Measurements from ENCODE around the gene ATP8B2. TPM values are rescaled to one million over a fixed set of nuclear protein-coding genes. Genes with fewer than 3 reads are reported as not detected.
"Not testable (repeated sequence)": the region's sequence is repeated elsewhere in the genome, so short reads cannot be mapped to it uniquely, and the experiment has no call there.

Gene ATP8B2
- total RNA-seq, 2 experiments from 2014 or later: 28.2 to 28.7 TPM

GRCh38 chr1:154351363-154352068 lies 26.2 kb downstream of the ATP8B2 start:
- H3K4me3 Mint-ChIP-seq: no peak overlapping the region
- H3K9me3 Mint-ChIP-seq: no peaks in the 10 kb centered on the region
- peaks cover 14% of the 10 kb centered on the region for H3K36me3 Mint-ChIP-seq (ENCODE audit: low read depth)
- H3K4me1 Mint-ChIP-seq (ENCODE audit: low read depth): peaks cover 37% of the 10 kb centered on the region
- no peak overlapping the region for H3K27ac Mint-ChIP-seq
- DNase-seq: no peak
- intact Hi-C loops (cut with micrococcal nuclease): loop anchor here (2.0 kb wide), 2 partner anchors 25 to 195 kb away; no protein-coding TSS in a partner anchor
- CTCF ChIA-PET: interaction anchor here (0.7 to 14.8 kb wide), 5 partner anchors 10 to 91 kb away, joined by 3 to 234 read pairs (median 4); partner anchors contain the start of gene ATP8B2
- H3K27me3 Mint-ChIP-seq (ENCODE audit: low read depth): no peaks in the 10 kb centered on the region

GRCh38 chr1:154352245-154352580 lies 26.9 kb downstream of the ATP8B2 start:
- Mint-ChIP-seq H3K36me3 (ENCODE audit: low read depth) (peaks cover 10% of the 10 kb centered on the region), H3K27me3 (ENCODE audit: low read depth) (no peaks in the 10 kb centered on the region), H3K4me1 (ENCODE audit: low read depth) (peaks cover 33% of the 10 kb centered on the region), H3K9me3 (no peaks in the 10 kb centered on the region), H3K4me3 (peak overlapping the region; percentile 82), H3K27ac (no peak overlapping the region)
- DNase-seq: no peak
- intact Hi-C loops (cut with micrococcal nuclease): loop anchor here (2.0 kb wide), 2 partner anchors 25 to 195 kb away; no protein-coding TSS in a partner anchor
- CTCF ChIA-PET: interaction anchor here (0.7 to 14.8 kb wide), 8 partner anchors 8 to 194 kb away, joined by 3 to 234 read pairs (median 4); partner anchors contain the start of gene ATP8B2

- H3K27me3 Mint-ChIP-seq (ENCODE audit: low read depth): no peaks in the 10 kb centered on the region
- intact Hi-C loops (cut with micrococcal nuclease): loop anchor here (1.0 to 2.0 kb wide), 7 partner anchors 26 to 194 kb away; partner anchors contain the start of gene IL6R
- H3K36me3 Mint-ChIP-seq (ENCODE audit: low read depth): peaks cover 8% of the 10 kb centered on the region
- CTCF ChIA-PET: interaction anchor here (0.7 to 14.8 kb wide), 11 partner anchors 8 to 194 kb away, joined by 3 to 234 read pairs (median 4); partner anchors contain the start of gene ATP8B2
- H3K4me1 Mint-ChIP-seq (ENCODE audit: low read depth): peaks cover 31% of the 10 kb centered on the region
- no peaks in the 10 kb centered on the region for H3K9me3 Mint-ChIP-seq
- H3K4me3 Mint-ChIP-seq: peak overlapping the region; percentile 82
- DNase-seq: peak; percentile 85
- H3K27ac Mint-ChIP-seq: peak overlapping the region; percentile 76
Measured at GRCh38 chr1:154352581-154353459, 27.5 kb downstream of the ATP8B2 start.

- CTCF ChIA-PET: interaction anchor here (0.6 to 14.8 kb wide), 7 partner anchors 9 to 852 kb away, joined by 3 to 234 read pairs (median 4); partner anchors contain the start of gene ATP8B2
- Mint-ChIP-seq H3K27ac (peak overlapping the region; percentile 76), H3K4me1 (ENCODE audit: low read depth) (peaks cover 28% of the 10 kb centered on the region), H3K9me3 (no peaks in the 10 kb centered on the region), H3K36me3 (ENCODE audit: low read depth) (peaks cover 4% of the 10 kb centered on the region), H3K4me3 (peak overlapping the region; percentile 82), H3K27me3 (ENCODE audit: low read depth) (no peaks in the 10 kb centered on the region)
- intact Hi-C loops (cut with micrococcal nuclease): loop anchor here (1.0 to 2.0 kb wide), 7 partner anchors 27 to 193 kb away; partner anchors contain the start of gene IL6R
- DNase-seq: peak; percentile 70
Measured at GRCh38 chr1:154353460-154353904, 28.2 kb downstream of the ATP8B2 start.

- peaks cover 1% of the 10 kb centered on the region for H3K36me3 Mint-ChIP-seq (ENCODE audit: low read depth)
- H3K4me1 Mint-ChIP-seq (ENCODE audit: low read depth): peaks cover 28% of the 10 kb centered on the region
- CTCF ChIA-PET: interaction anchor here (0.6 to 14.8 kb wide), 8 partner anchors 8 to 852 kb away, joined by 3 to 234 read pairs (median 4); partner anchors contain the start of gene ATP8B2
- no peaks in the 10 kb centered on the region for H3K27me3 Mint-ChIP-seq (ENCODE audit: low read depth)
- no peaks in the 10 kb centered on the region for H3K9me3 Mint-ChIP-seq
- no peak for DNase-seq
- H3K27ac Mint-ChIP-seq: peak overlapping the region; percentile 55
- intact Hi-C loops (cut with micrococcal nuclease): loop anchor here (1.0 to 2.0 kb wide), 7 partner anchors 27 to 193 kb away; partner anchors contain the start of gene IL6R
- no peak overlapping the region for H3K4me3 Mint-ChIP-seq
Measured at GRCh38 chr1:154353966-154354365, 28.6 kb downstream of the ATP8B2 start.

GRCh38 chr1:154358519-154358918 lies 33.2 kb downstream of the ATP8B2 start:
- H3K36me3 Mint-ChIP-seq (ENCODE audit: low read depth): no peaks in the 10 kb centered on the region
- peaks cover 11% of the 10 kb centered on the region for H3K4me1 Mint-ChIP-seq (ENCODE audit: low read depth)
- H3K4me3 Mint-ChIP-seq: no peak overlapping the region
- no peak overlapping the region for H3K27ac Mint-ChIP-seq
- DNase-seq: no peak
- intact Hi-C loops (cut with micrococcal nuclease): no loop called here
- no peaks in the 10 kb centered on the region for H3K9me3 Mint-ChIP-seq
- H3K27me3 Mint-ChIP-seq (ENCODE audit: low read depth): no peaks in the 10 kb centered on the region
- CTCF ChIA-PET: interaction anchor here (2.1 kb wide), 1 partner anchor 23 kb away, joined by 6 read pairs; no protein-coding TSS in a partner anchor

GRCh38 chr1:154360288-154360687 lies 35.0 kb downstream of the ATP8B2 start:
- H3K4me1 Mint-ChIP-seq (ENCODE audit: low read depth): peaks cover 2% of the 10 kb centered on the region
- H3K27ac Mint-ChIP-seq: no peak overlapping the region
- intact Hi-C loops (cut with micrococcal nuclease): no loop called here
- no peaks in the 10 kb centered on the region for H3K27me3 Mint-ChIP-seq (ENCODE audit: low read depth)
- no peaks in the 10 kb centered on the region for H3K36me3 Mint-ChIP-seq (ENCODE audit: low read depth)
- CTCF ChIA-PET: interaction anchor here (0.8 to 2.1 kb wide), 4 partner anchors 13 to 88 kb away, joined by 3 to 6 read pairs (median 3); partner anchors contain the start of gene HAX1
- H3K9me3 Mint-ChIP-seq: no peaks in the 10 kb centered on the region
- DNase-seq: no peak
- no peak overlapping the region for H3K4me3 Mint-ChIP-seq

GRCh38 chr1:154360881-154361280 lies 35.6 kb downstream of the ATP8B2 start:
- H3K4me1 Mint-ChIP-seq (ENCODE audit: low read depth); intact Hi-C loops (cut with micrococcal nuclease); H3K27ac Mint-ChIP-seq; H3K36me3 Mint-ChIP-seq (ENCODE audit: low read depth); DNase-seq; H3K9me3 Mint-ChIP-seq; H3K4me3 Mint-ChIP-seq; H3K27me3 Mint-ChIP-seq (ENCODE audit: low read depth): not testable (repeated sequence)
- CTCF ChIA-PET: interaction anchor here (0.8 to 2.1 kb wide), 6 partner anchors 9 to 186 kb away, joined by 3 to 6 read pairs (median 3); partner anchors contain the start of gene HAX1

- CTCF ChIA-PET: interaction anchor here (0.8 to 2.1 kb wide), 7 partner anchors 8 to 185 kb away, joined by 3 to 6 read pairs (median 3); partner anchors contain the start of gene HAX1
- Mint-ChIP-seq H3K36me3 (ENCODE audit: low read depth) (no peaks in the 10 kb centered on the region), H3K27me3 (ENCODE audit: low read depth) (no peaks in the 10 kb centered on the region), H3K4me1 (ENCODE audit: low read depth) (peaks cover 2% of the 10 kb centered on the region), H3K27ac (no peak overlapping the region), H3K4me3 (no peak overlapping the region), H3K9me3 (no peaks in the 10 kb centered on the region)
- intact Hi-C loops (cut with micrococcal nuclease): no loop called here
- DNase-seq: no peak
Measured at GRCh38 chr1:154361357-154361756, 36.0 kb downstream of the ATP8B2 start.

GRCh38 chr1:154371436-154371835 lies 46.1 kb downstream of the ATP8B2 start:
- intact Hi-C loops (cut with micrococcal nuclease): no loop called here
- Mint-ChIP-seq H3K4me3 (no peak overlapping the region), H3K27me3 (ENCODE audit: low read depth) (no peaks in the 10 kb centered on the region), H3K36me3 (ENCODE audit: low read depth) (no peaks in the 10 kb centered on the region), H3K27ac (no peak overlapping the region), H3K9me3 (no peaks in the 10 kb centered on the region), H3K4me1 (ENCODE audit: low read depth) (peaks cover 9% of the 10 kb centered on the region)
- no peak for DNase-seq
- CTCF ChIA-PET: interaction anchor here (0.6 kb wide), 1 partner anchor 20 kb away, joined by 3 read pairs; no protein-coding TSS in a partner anchor

- CTCF ChIA-PET; H3K4me1 Mint-ChIP-seq (ENCODE audit: low read depth); H3K36me3 Mint-ChIP-seq (ENCODE audit: low read depth); H3K27me3 Mint-ChIP-seq (ENCODE audit: low read depth); H3K27ac Mint-ChIP-seq; H3K9me3 Mint-ChIP-seq; intact Hi-C loops (cut with micrococcal nuclease); H3K4me3 Mint-ChIP-seq: not testable (repeated sequence)
- DNase-seq: peak; percentile 24
Measured at GRCh38 chr1:154373777-154374357, 48.5 kb downstream of the ATP8B2 start.
